Loucy (cell line): ENCODE results near the gene CYB5R3.

Experiments used
- H2AFZ ChIP-seq: fragments of 200-600 bp; sonication (generic); 2 replicates; pipeline ENCODE4 v1.6.0; 2016; ENCODE audit warnings: antibody characterized with exemption, mild to moderate bottlenecking, low read length, moderate library complexity
- H3F3A ChIP-seq: fragments of 200-600 bp; 2 replicates; pipeline ENCODE4 v1.6.0; 2016; ENCODE audit warnings: antibody characterized with exemption, low read depth, mild to moderate bottlenecking
- H3K27me3 ChIP-seq: fragments of 200-600 bp; sonication (generic); 2 replicates; pipeline ENCODE4 v1.6.1; 2014; ENCODE audit warnings: low read length, mild to moderate bottlenecking; ENCODE audit not compliant: insufficient read depth, poor library complexity, severe bottlenecking
- H3K36me3 ChIP-seq: fragments of 200-600 bp; sonication (generic); 2 replicates; pipeline ENCODE4 v1.6.1; 2016; ENCODE audit warnings: low read length; ENCODE audit not compliant: insufficient read depth
- H3K4me1 ChIP-seq: fragments of 200-600 bp; sonication (generic); 2 replicates; pipeline ENCODE4 v1.5.1; 2014; ENCODE audit warnings: low read length, mild to moderate bottlenecking; ENCODE audit not compliant: insufficient read depth, poor library complexity, severe bottlenecking
- H3K4me2 ChIP-seq: fragments of 200-600 bp; sonication (generic); 2 replicates; pipeline ENCODE4 v1.6.0; 2014; ENCODE audit warnings: antibody characterized with exemption, low read length, low read depth, mild to moderate bottlenecking; ENCODE audit not compliant: poor library complexity, severe bottlenecking
- H3K4me3 ChIP-seq: fragments of 200-600 bp; sonication (generic); 2 replicates; pipeline ENCODE4 v1.5.1; 2014; ENCODE audit warnings: low read length, mild to moderate bottlenecking, mixed read lengths; ENCODE audit not compliant: poor library complexity, severe bottlenecking
- H3K79me2 ChIP-seq: fragments of 200-600 bp; sonication (generic); 2 replicates; pipeline ENCODE4 v1.6.1; 2014; ENCODE audit warnings: low read length; ENCODE audit not compliant: insufficient read depth
- H3K9ac ChIP-seq: fragments of 200-600 bp; sonication (generic); 2 replicates; pipeline ENCODE4 v1.6.0; 2014; ENCODE audit warnings: mild to moderate bottlenecking, low read depth, low read length, moderate library complexity; ENCODE audit not compliant: poor library complexity, severe bottlenecking
- H3K9me2 ChIP-seq: fragments of 200-600 bp; sonication (generic); replicated peaks from 2 replicates; pipeline ENCODE4 v1.6.1; 2016; ENCODE audit warnings: low read depth, low read length, mixed read lengths
- H3K9me3 ChIP-seq: fragments of 200-600 bp; sonication (generic); 2 replicates; pipeline ENCODE4 v1.6.1; 2014; ENCODE audit warnings: mild to moderate bottlenecking, antibody characterized with exemption, low read length, low read depth; ENCODE audit not compliant: insufficient read depth
- H4K20me1 ChIP-seq: fragments of 200-600 bp; sonication (generic); 2 replicates; pipeline ENCODE4 v1.6.0; 2014; ENCODE audit warnings: antibody characterized with exemption, low read length, mild to moderate bottlenecking; ENCODE audit not compliant: insufficient read depth, poor library complexity, severe bottlenecking
- CTCF ChIP-seq: fragments of 200-600 bp; sonication (generic); conservative IDR thresholded peaks from 2 replicates; pipeline ENCODE4 v1.5.1; 2014; ENCODE audit warnings: mild to moderate bottlenecking, antibody characterized with exemption, low read length
- EZH2phosphoT487 ChIP-seq: fragments of 200-600 bp; IDR thresholded peaks from 2 replicates; pipeline ENCODE4 v1.6.1; 2018; ENCODE audit warnings: antibody characterized with exemption, mild to moderate bottlenecking, moderate library complexity, borderline replicate concordance

The CYB5R3 gene

GRCh38 chr22:42627981-42628380 is 21.2 kb downstream of the CYB5R3 start:
- no peaks in the 10 kb centered on the region for H3K9me2 ChIP-seq
- no peaks in the 10 kb centered on the region for H3K9me3 ChIP-seq
- H3K4me1 ChIP-seq: no peaks in the 10 kb centered on the region
- no peaks in the 10 kb centered on the region for H3K27me3 ChIP-seq
- H3K4me2 ChIP-seq: no peak overlapping the region
- H3K36me3 ChIP-seq: peaks cover 54% of the 10 kb centered on the region; the same call in 1 of the 2 replicates
- no peaks in the 10 kb centered on the region for H4K20me1 ChIP-seq
- H2AFZ ChIP-seq: no peak overlapping the region
- H3K79me2 ChIP-seq: no peaks in the 10 kb centered on the region
- TF ChIP-seq EZH2phosphoT487 (no peak), CTCF (no peak)
- no peak overlapping the region for H3K4me3 ChIP-seq
- no peaks in the 10 kb centered on the region for H3F3A ChIP-seq
- H3K9ac ChIP-seq: no peak overlapping the region

- Histone ChIP-seq H3K36me3 (peaks cover 46% of the 10 kb centered on the region; the same call in 1 of the 2 replicates), H3K9me3 (no peaks in the 10 kb centered on the region), H3K4me1 (no peaks in the 10 kb centered on the region), H3K9me2 (no peaks in the 10 kb centered on the region), H3K79me2 (no peaks in the 10 kb centered on the region), H3K27me3 (no peaks in the 10 kb centered on the region), H4K20me1 (no peaks in the 10 kb centered on the region), H3K4me3 (no peak overlapping the region), H3F3A (no peaks in the 10 kb centered on the region), H3K4me2 (no peak overlapping the region), H2AFZ (no peak overlapping the region), H3K9ac (no peak overlapping the region)
- TF ChIP-seq CTCF: no peak
- no peak for TF ChIP-seq EZH2phosphoT487
These were observed 22.1 kb downstream of the CYB5R3 start for GRCh38 chr22:42626951-42627625.

- Histone ChIP-seq H3K4me2 (no peak overlapping the region), H3K9me2 (no peaks in the 10 kb centered on the region), H3F3A (no peaks in the 10 kb centered on the region), H3K27me3 (no peaks in the 10 kb centered on the region), H2AFZ (no peak overlapping the region), H3K4me1 (no peaks in the 10 kb centered on the region), H3K4me3 (no peak overlapping the region), H4K20me1 (no peaks in the 10 kb centered on the region), H3K79me2 (no peaks in the 10 kb centered on the region), H3K9ac (no peak overlapping the region), H3K36me3 (peaks cover 42% of the 10 kb centered on the region; the same call in 1 of the 2 replicates), H3K9me3 (no peaks in the 10 kb centered on the region)
- TF ChIP-seq EZH2phosphoT487 (no peak), CTCF (no peak)
These were observed 22.8 kb downstream of the CYB5R3 start for GRCh38 chr22:42626431-42626830.
